Astrocyte (in vitro differentiated cells and primary cell): Measurements from ENCODE around the gene GALNT1. TPM values are rescaled to one million over a fixed set of nuclear protein-coding genes. Genes with fewer than 3 reads are reported as not detected.

ENCODE experiments used
- DNase-seq: peaks from one replicate; pipeline ENCODE4 v3.0.0-alpha.2; 2010; ENCODE audit warnings: low read depth
- FAIRE-seq: peaks from 2 replicates; lab custom pipeline; 2011; peaks lifted over from hg19 to GRCh38; lab: Jason Lieb, UNC
- H2AFZ ChIP-seq: 2 replicates; pipeline ENCODE4 v1.6.0; 2012; ENCODE audit warnings: low read depth, low read length, inconsistent platforms
- H3K27ac ChIP-seq: 2 replicates; pipeline ENCODE4 v1.5.1; 2011; ENCODE audit warnings: low read depth, low read length, inconsistent platforms
- H3K27me3 ChIP-seq: 2 replicates; pipeline ENCODE4 v1.6.0; 2011; ENCODE audit warnings: low read length, inconsistent platforms; ENCODE audit not compliant: insufficient read depth
- H3K36me3 ChIP-seq: 2 replicates; pipeline ENCODE4 v1.5.1; 2011; ENCODE audit warnings: low read length, inconsistent platforms; ENCODE audit not compliant: insufficient read depth
- H3K4me1 ChIP-seq: 2 replicates; pipeline ENCODE4 v1.5.1; 2011; ENCODE audit warnings: low read length, inconsistent platforms; ENCODE audit not compliant: insufficient read depth
- H3K4me2 ChIP-seq: 2 replicates; pipeline ENCODE4 v1.6.0; 2012; ENCODE audit warnings: low read length, inconsistent platforms
- H3K4me3 ChIP-seq: 2 replicates; pipeline ENCODE4 v1.5.1; 2011; ENCODE audit warnings: low read depth, mild to moderate bottlenecking, low read length, inconsistent platforms; ENCODE audit not compliant: insufficient read depth
- H3K79me2 ChIP-seq: 2 replicates; pipeline ENCODE4 v1.6.0; 2012; ENCODE audit warnings: mild to moderate bottlenecking, low read length, inconsistent platforms; ENCODE audit not compliant: insufficient read depth
- H3K9ac ChIP-seq: 2 replicates; pipeline ENCODE4 v1.6.0; 2012; ENCODE audit warnings: mild to moderate bottlenecking, low read length, inconsistent platforms
- H3K9me3 ChIP-seq: 2 replicates; pipeline ENCODE4 v1.5.1; 2012; ENCODE audit warnings: low read depth, mild to moderate bottlenecking, low read length, inconsistent platforms; ENCODE audit not compliant: insufficient read depth
- H4K20me1 ChIP-seq: 2 replicates; pipeline ENCODE4 v1.6.0; 2012; ENCODE audit warnings: low read length, inconsistent platforms; ENCODE audit not compliant: insufficient read depth
- H3K27ac Mint-ChIP-seq: one replicate; pipeline ENCODE4 v1.8.0; 2021; ENCODE audit warnings: mild to moderate bottlenecking, mixed read lengths; ENCODE audit not compliant: unreplicated experiment
- H3K27me3 Mint-ChIP-seq: one replicate; pipeline ENCODE4 v1.8.0; 2021; ENCODE audit warnings: low read depth, mixed read lengths; ENCODE audit not compliant: unreplicated experiment
- H3K36me3 Mint-ChIP-seq: one replicate; pipeline ENCODE4 v1.8.0; 2021; ENCODE audit warnings: low read depth, mixed read lengths; ENCODE audit not compliant: unreplicated experiment
- H3K4me1 Mint-ChIP-seq: one replicate; pipeline ENCODE4 v1.8.0; 2021; ENCODE audit warnings: low read depth, mixed read lengths; ENCODE audit not compliant: unreplicated experiment
- H3K4me3 Mint-ChIP-seq: one replicate; pipeline ENCODE4 v1.8.0; 2021; ENCODE audit warnings: mild to moderate bottlenecking, moderate library complexity, mixed read lengths; ENCODE audit not compliant: unreplicated experiment
- H3K9me3 Mint-ChIP-seq: one replicate; pipeline ENCODE4 v1.8.0; 2021; ENCODE audit warnings: mild to moderate bottlenecking, mixed read lengths; ENCODE audit not compliant: unreplicated experiment
- EZH2 ChIP-seq: IDR thresholded peaks from 2 replicates; pipeline ENCODE4 v1.6.1; 2012; ENCODE audit warnings: mild to moderate bottlenecking, low read length, inconsistent platforms; ENCODE audit not compliant: insufficient read depth
- total RNA-seq: library from RNA; stranded (reverse); gene quantifications from 2 replicates; pipeline ENCODE4 v1.2.1, GENCODE V29; 2021
- TF ChIP-seq, protein P1 (sequence below): IDR thresholded peaks from 2 replicates; pipeline ENCODE4 v1.5.1; 2011; ENCODE audit warnings: low read depth, mild to moderate bottlenecking, inconsistent platforms, low read length, moderate library complexity; ENCODE audit not compliant: insufficient read depth

GALNT1 gene
- total RNA-seq, 1 donor from 2014 or later, result 127 TPM

DNA sequence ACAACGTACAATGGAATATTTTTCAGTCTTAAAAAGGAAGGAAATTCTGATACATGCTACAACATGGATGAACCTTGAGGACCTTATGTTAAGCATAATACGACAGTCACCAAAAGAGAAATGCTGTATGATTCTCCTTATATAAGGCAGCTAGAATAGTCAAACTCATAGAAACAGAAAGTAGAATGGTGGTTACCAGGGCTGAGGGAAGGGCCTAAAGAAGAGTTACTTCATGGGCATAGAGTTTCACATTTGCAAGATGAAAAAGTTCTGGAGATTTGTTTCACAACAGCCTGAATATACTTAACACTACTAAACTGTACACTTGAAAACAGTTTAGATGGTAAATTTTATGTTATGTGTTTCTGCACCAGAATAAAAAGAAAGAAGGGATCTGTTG lies 113.3 kb downstream of the GALNT1 start:
- Histone ChIP-seq H4K20me1 (no peaks in the 10 kb centered on the region), H3K4me1 (no peaks in the 10 kb centered on the region), H3K4me2 (no peak overlapping the region), H3K4me3 (no peak overlapping the region), H3K36me3 (peaks cover 18% of the 10 kb centered on the region), H3K9ac (no peak overlapping the region), H3K27ac (no peak overlapping the region), H2AFZ (no peak overlapping the region), H3K9me3 (no peaks in the 10 kb centered on the region), H3K79me2 (no peaks in the 10 kb centered on the region), H3K27me3 (no peaks in the 10 kb centered on the region)
- no peak for TF ChIP-seq EZH2
- TF ChIP-seq, protein P1, sequence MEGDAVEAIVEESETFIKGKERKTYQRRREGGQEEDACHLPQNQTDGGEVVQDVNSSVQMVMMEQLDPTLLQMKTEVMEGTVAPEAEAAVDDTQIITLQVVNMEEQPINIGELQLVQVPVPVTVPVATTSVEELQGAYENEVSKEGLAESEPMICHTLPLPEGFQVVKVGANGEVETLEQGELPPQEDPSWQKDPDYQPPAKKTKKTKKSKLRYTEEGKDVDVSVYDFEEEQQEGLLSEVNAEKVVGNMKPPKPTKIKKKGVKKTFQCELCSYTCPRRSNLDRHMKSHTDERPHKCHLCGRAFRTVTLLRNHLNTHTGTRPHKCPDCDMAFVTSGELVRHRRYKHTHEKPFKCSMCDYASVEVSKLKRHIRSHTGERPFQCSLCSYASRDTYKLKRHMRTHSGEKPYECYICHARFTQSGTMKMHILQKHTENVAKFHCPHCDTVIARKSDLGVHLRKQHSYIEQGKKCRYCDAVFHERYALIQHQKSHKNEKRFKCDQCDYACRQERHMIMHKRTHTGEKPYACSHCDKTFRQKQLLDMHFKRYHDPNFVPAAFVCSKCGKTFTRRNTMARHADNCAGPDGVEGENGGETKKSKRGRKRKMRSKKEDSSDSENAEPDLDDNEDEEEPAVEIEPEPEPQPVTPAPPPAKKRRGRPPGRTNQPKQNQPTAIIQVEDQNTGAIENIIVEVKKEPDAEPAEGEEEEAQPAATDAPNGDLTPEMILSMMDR, result no peak
- Mint-ChIP-seq H3K4me1 (no peaks in the 10 kb centered on the region), H3K9me3 (no peaks in the 10 kb centered on the region), H3K36me3 (peaks cover 5% of the 10 kb centered on the region), H3K27ac (no peak overlapping the region), H3K4me3 (no peak overlapping the region), H3K27me3 (no peaks in the 10 kb centered on the region)
- no peak for FAIRE-seq
- DNase-seq, result no peak

DNA sequence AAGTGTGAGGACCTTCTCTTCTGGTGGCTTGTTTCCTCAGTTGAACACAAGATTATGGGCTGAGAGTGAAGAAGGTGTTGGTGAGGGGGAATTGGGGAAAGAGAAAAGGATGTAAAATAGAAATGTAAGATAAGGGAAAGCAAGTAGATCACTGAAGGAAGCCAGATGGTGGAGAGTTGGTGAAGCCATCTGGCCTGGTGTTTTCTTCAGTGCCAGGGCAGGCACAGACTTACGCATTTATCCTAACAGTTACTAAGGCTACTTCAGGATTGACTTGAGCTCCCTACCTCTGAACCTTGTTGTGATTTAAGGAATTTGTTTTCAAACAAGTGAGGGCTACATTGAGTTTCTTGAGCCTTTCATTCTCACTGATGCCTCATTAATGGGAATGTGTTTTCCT lies 113.8 kb downstream of the GALNT1 start:
- no peak overlapping the region for H3K27ac ChIP-seq
- Mint-ChIP-seq H3K4me1 (no peaks in the 10 kb centered on the region), H3K9me3 (no peaks in the 10 kb centered on the region), H3K4me3 (no peak overlapping the region), H3K27me3 (no peaks in the 10 kb centered on the region), H3K36me3 (peaks cover 5% of the 10 kb centered on the region), H3K27ac (no peak overlapping the region)
- H3K79me2 ChIP-seq, result no peaks in the 10 kb centered on the region
- no peak for FAIRE-seq
- no peaks in the 10 kb centered on the region for H3K4me1 ChIP-seq
- H3K36me3 ChIP-seq, result peaks cover 20% of the 10 kb centered on the region
- no peak overlapping the region for H3K9ac ChIP-seq
- H4K20me1 ChIP-seq, result no peaks in the 10 kb centered on the region
- H3K4me3 ChIP-seq, result no peak overlapping the region
- H3K9me3 ChIP-seq, result no peaks in the 10 kb centered on the region
- TF ChIP-seq, protein P1, result no peak
- no peak for TF ChIP-seq EZH2
- H3K27me3 ChIP-seq, result no peaks in the 10 kb centered on the region
- H2AFZ ChIP-seq, result no peak overlapping the region
- DNase-seq, result no peak
- H3K4me2 ChIP-seq, result no peak overlapping the region

DNA sequence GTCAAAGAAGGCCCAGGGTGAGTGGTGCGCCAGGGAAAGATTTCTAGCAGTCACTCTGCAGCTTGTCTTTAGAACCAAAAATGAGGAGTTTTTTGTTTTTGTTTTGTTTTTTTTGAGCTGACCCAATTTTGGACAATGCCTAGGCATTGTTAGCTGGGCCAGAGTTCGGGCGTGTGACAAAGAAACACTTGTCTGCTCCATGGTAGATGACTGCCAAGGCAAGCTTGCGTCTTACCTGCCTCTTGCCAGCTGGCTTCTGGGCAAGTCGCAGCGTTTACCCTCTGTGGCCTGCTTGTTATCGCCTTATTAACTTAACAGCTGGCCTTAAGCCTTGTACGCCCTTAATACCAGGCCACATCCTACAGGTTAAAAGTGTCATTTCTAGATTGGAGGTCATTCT lies 114.3 kb downstream of the GALNT1 start:
- peaks cover 5% of the 10 kb centered on the region for H3K36me3 Mint-ChIP-seq

More for the DNA sequence above, 114.3 kb downstream of the GALNT1 start:
- H3K4me1 ChIP-seq, result no peaks in the 10 kb centered on the region
- H3K36me3 ChIP-seq, result peaks cover 20% of the 10 kb centered on the region
- no peak overlapping the region for H3K27ac Mint-ChIP-seq
- H3K4me1 Mint-ChIP-seq, result no peaks in the 10 kb centered on the region
- no peak overlapping the region for H3K9ac ChIP-seq
- FAIRE-seq (no peak), DNase-seq (no peak)
- no peak overlapping the region for H3K4me2 ChIP-seq
- TF ChIP-seq, protein P1, result no peak
- no peak for TF ChIP-seq EZH2
- no peak overlapping the region for H3K4me3 ChIP-seq
- H3K27me3 Mint-ChIP-seq, result no peaks in the 10 kb centered on the region
- no peak overlapping the region for H2AFZ ChIP-seq
- H3K4me3 Mint-ChIP-seq, result no peak overlapping the region
- no peaks in the 10 kb centered on the region for H3K79me2 ChIP-seq
- no peaks in the 10 kb centered on the region for H4K20me1 ChIP-seq
- H3K9me3 Mint-ChIP-seq, result no peaks in the 10 kb centered on the region
- H3K9me3 ChIP-seq, result no peaks in the 10 kb centered on the region
- H3K27me3 ChIP-seq, result no peaks in the 10 kb centered on the region
- H3K27ac ChIP-seq, result no peak overlapping the region
